ENCODE results near the gene GALNT2. TPM values are rescaled to one million over a fixed set of nuclear protein-coding genes. Genes with fewer than 3 reads are reported as not detected.

GALNT2 gene
- total and polyA plus RNA-seq, 2 donors from 2014 or later = 20.2 to 59.2 TPM

- H3K9me3 ChIP-seq (ENCODE audit: control insufficient read depth in 2 of 3, insufficient read depth in 1 of 3, low read length in 3 of 3) = peaks cover 0 to 4% (median 2%) of the 10 kb centered on the region in 3 donors
- no peak for DNase-seq
- H3K36me3 ChIP-seq (ENCODE audit: control insufficient read depth in 2 of 3, insufficient read depth in 3 of 3, low read length in 3 of 3) = no peaks in the 10 kb centered on the region
- H3K4me1 ChIP-seq (ENCODE audit: control insufficient read depth in 2 of 3, insufficient read depth in 2 of 3, low read depth in 1 of 3, low read length in 3 of 3) = no peaks in the 10 kb centered on the region
- H3K4me3 ChIP-seq (ENCODE audit: low read length in 3 of 3) = no peak overlapping the region
- H3K27me3 ChIP-seq (ENCODE audit: control insufficient read depth, insufficient read depth, low read length) = no peaks in the 10 kb centered on the region
- FAIRE-seq = no peak
- intact Hi-C loops (cut with DNase I) = no loop called here
- H3K9ac ChIP-seq (ENCODE audit: low read length in 3 of 3) = no peak overlapping the region
- no peak for TF ChIP-seq CTCF (IDR thresholded peaks at IDR 0.05; ENCODE audit: borderline replicate concordance, extremely low read depth, insufficient read depth)
- no peak overlapping the region for H3K27ac ChIP-seq (ENCODE audit: low read depth in 2 of 2, low read length in 2 of 2)
These were observed 9.1 kb upstream of the GALNT2 start for GRCh38 chr1:230057681-230058565.

GRCh38 chr1:230058626-230059025 lies 8.4 kb upstream of the GALNT2 start:
- no peak overlapping the region for H3K4me3 ChIP-seq (ENCODE audit: low read length in 3 of 3)
- H3K4me1 ChIP-seq (ENCODE audit: control insufficient read depth in 2 of 3, insufficient read depth in 2 of 3, low read depth in 1 of 3, low read length in 3 of 3) = no peaks in the 10 kb centered on the region
- intact Hi-C loops (cut with DNase I) = no loop called here
- H3K36me3 ChIP-seq (ENCODE audit: control insufficient read depth in 2 of 3, insufficient read depth in 3 of 3, low read length in 3 of 3) = no peaks in the 10 kb centered on the region
- H3K27ac ChIP-seq (ENCODE audit: low read depth in 2 of 2, low read length in 2 of 2) = no peak overlapping the region
- DNase-seq = no peak
- no peak overlapping the region for H3K9ac ChIP-seq (ENCODE audit: low read length in 3 of 3)
- FAIRE-seq = no peak
- no peak for TF ChIP-seq CTCF (IDR thresholded peaks at IDR 0.05; ENCODE audit: borderline replicate concordance, extremely low read depth, insufficient read depth)
- no peaks in the 10 kb centered on the region for H3K27me3 ChIP-seq (ENCODE audit: control insufficient read depth, insufficient read depth, low read length)
- H3K9me3 ChIP-seq (ENCODE audit: control insufficient read depth in 2 of 3, insufficient read depth in 1 of 3, low read length in 3 of 3) = peaks cover 0 to 4% (median 2%) of the 10 kb centered on the region in 3 donors

- peaks cover 0 to 4% (median 2%) of the 10 kb centered on the region in 3 donors for H3K9me3 ChIP-seq (ENCODE audit: control insufficient read depth in 2 of 3, insufficient read depth in 1 of 3, low read length in 3 of 3)
- no peaks in the 10 kb centered on the region for H3K27me3 ChIP-seq (ENCODE audit: control insufficient read depth, insufficient read depth, low read length)
- DNase-seq (no peak), FAIRE-seq (no peak)
- no peak overlapping the region for H3K27ac ChIP-seq (ENCODE audit: low read depth in 2 of 2, low read length in 2 of 2)
- no peaks in the 10 kb centered on the region for H3K4me1 ChIP-seq (ENCODE audit: control insufficient read depth in 2 of 3, insufficient read depth in 2 of 3, low read depth in 1 of 3, low read length in 3 of 3)
- no peaks in the 10 kb centered on the region for H3K36me3 ChIP-seq (ENCODE audit: control insufficient read depth in 2 of 3, insufficient read depth in 3 of 3, low read length in 3 of 3)
- no peak for TF ChIP-seq CTCF (IDR thresholded peaks at IDR 0.05; ENCODE audit: borderline replicate concordance, extremely low read depth, insufficient read depth)
- no peak overlapping the region for H3K4me3 ChIP-seq (ENCODE audit: low read length in 3 of 3)
- H3K9ac ChIP-seq (ENCODE audit: low read length in 3 of 3) = no peak overlapping the region
- intact Hi-C loops (cut with DNase I) = no loop called here
These were observed 5.2 kb upstream of the GALNT2 start for GRCh38 chr1:230061801-230062200.

Measured in kidney (tissue), 14 donors.